GM21619 (cell line): Measurements from ENCODE around the gene LPCAT2.

Experiments used
- ATAC-seq: cut with Tn5 transposase; IDR thresholded peaks from one replicate; pipeline ENCODE4 v1.9.1; 2021; ENCODE audit not compliant: unreplicated experiment

The LPCAT2 gene

DNA sequence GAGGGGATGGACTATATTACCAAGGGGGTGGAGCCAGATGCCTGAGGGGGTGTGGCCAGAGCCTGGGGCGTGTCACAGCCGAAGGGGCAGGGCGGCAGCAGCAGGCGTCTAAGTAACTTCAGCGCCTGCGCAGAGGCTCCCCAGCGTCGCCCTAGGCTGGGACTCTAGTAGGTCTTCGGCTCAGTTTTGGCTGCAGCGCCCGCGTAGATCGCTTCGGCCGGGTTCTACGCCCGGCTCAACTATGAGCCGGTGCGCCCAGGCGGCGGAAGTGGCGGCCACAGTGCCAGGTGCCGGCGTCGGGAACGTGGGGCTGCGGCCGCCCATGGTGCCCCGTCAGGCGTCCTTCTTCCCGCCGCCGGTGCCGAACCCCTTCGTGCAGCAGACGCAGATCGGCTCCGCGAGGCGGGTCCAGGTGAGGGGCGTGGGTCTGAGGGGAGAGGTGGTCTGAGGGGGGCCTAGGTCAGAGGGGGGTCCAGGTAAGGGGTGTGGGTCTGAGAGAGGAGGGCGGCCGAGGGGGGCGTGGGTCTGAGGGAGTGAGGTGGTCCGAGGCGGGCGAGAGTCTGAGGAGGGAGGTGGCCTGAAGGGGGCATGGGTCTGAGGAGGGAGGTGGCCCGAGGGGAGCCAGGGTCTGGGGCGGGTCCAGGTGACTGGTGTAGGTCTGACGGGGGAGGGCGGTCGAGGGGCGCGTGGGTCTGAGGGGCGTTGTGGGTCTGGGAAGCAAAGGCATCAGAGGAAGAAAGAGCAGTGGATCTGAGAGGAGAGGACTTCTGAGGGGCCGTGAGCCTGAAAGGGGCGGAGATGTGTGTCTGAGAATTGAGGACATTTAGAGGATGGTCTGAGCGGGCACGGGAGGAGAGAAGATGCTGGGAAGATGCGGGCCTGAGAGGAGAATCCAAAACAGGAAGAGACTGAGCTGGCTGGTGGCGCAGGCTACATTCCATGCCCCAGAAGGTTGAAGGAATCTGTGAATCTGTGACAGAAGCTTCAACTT lies at the start of gene LPCAT2:
Gene LPCAT2 (plus strand): TSS at position 132 of the 991 bp plus-strand sequence. CDS start 110 bp downstream, at position 242.
- ATAC-seq: no peak

DNA sequence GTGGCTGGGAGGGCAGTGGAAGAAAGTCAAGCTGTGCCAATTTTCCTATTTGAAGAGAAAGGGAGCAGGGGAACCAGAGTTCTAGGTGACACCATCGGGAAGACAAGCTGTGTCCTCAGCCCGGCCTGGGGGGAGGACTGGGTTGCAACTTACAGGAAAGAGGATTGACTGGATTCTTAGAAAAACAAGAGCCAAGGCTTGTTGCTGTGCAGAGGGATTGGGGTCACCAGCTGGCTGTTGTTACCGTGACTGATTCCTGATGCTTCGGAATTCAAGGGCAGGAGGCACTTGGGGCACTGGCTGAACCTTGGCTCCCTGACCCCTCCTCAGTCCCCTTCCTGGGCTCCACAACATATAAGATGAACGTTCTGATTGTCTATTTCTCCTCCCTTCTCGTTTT lies 46.6 kb upstream of the LPCAT2 start:
- no peak for ATAC-seq

- no peak for ATAC-seq
These were observed 44.5 kb upstream of the LPCAT2 start for GRCh38 chr16:55464375-55464774.

DNA sequence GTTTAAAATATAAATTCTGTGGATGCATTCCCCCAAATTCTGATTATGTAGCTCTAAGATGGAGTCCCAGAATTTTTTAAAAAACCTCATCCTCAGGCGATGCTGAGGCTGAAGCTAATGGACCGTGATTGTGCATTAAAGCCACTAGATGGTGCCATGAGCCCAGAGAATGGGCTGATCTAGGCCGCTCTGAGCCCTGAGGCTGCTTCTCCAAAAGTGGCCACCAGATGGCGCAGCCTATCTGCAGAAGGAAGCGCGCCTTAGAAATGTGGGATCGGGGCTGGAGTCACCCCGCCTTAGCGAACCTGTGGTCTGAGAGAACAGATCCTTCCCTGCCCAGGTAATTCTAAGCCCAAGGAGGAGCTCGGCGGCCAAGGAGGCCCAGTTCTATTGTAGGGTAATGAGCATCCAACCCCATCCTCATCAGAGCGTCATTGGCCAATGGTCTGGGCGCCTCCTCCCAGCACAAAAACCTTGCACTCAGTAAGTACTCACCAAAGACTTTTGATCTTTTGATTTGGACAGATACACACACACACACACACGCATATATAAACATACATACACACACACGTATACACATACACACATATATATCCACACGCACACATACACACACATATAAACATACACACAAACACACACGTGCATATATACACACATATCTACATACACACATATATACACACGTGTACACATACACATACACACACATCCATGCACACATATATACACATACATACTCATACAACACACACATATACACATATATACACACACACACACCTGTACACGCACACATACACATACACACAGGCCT lies 43.6 kb upstream of the LPCAT2 start:
- ATAC-seq: peak; percentile 96

DNA sequence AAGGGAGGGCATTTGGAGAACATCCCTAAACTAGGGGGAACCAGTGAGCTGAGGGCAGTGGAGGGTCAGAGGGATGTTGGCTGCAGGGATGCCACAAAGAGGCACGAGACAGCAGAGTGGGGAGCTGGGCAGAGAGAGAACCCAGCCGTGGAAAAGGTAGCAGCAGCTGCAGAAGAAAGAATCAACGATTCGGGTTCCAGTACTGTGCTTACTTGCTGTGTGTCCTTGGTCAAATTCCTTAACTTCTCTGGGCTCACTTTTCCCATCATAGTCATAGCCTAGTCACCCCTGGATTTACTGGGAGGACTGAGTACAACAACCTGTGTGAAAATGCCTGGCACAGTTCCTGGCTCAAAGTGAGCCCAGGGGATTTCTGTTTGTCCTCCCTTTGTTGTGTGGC lies 42.7 kb upstream of the LPCAT2 start:
- ATAC-seq: no peak

DNA sequence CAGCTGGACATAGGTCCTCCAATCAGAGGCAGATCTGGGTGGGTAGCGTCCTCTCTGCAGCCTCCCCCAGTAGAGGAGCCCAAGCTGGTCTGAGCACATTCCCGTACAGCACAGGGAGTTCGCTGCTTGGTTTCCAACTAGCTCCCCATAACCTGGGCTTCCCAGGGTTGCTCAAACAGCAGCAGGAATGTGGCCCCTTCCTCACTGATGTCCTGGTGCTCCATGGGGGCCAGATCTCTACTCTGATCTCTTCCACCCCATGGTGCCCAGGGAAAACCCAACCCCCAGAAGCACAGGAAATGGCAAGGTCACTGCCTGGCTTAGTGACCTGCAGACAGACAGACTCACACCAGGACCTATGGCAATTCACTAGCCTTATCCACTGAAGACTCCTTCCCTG lies 41.0 kb upstream of the LPCAT2 start:
- no peak for ATAC-seq

- no peak for ATAC-seq
These were observed 40.4 kb upstream of the LPCAT2 start for GRCh38 chr16:55468352-55468990.

DNA sequence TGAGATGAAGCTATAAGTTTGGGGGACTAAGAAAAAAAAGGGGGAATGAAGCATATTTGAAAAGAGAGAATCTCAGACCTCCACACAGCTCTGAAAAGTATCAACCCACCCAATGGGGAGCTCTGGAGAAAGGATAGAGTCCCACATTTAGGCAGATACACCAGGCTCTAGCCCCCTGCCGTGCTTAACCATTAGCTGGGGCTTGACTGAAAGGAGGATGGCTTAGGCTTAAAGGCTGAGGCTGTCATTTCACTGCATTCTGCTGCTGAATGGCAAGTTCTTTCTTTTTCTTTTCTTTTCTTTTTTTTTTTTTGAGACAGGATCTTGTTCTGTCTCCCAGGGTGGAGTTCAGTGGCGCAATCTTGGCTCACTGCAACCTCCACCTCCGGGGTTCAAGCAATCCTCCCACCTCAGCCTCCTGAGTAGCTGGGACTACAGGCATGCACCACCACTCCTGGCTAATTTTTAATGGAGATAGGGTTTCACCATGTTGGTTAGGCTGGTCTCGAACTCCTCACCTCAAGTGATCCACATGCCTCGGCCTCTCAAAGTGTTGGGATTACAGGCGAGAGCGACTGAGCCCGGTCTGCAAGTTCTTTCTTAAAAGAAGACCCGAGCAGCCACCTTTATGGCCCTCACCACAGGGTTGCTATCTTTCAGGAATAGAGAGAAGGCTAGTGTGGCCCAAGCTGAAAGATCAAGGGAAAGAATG lies 38.9 kb upstream of the LPCAT2 start:
- ATAC-seq: no peak

- no peak for ATAC-seq
These were observed 38.1 kb upstream of the LPCAT2 start for GRCh38 chr16:55470533-55471371.

- ATAC-seq: peak; percentile 79
These were observed 37.3 kb upstream of the LPCAT2 start for GRCh38 chr16:55471448-55472097.

DNA sequence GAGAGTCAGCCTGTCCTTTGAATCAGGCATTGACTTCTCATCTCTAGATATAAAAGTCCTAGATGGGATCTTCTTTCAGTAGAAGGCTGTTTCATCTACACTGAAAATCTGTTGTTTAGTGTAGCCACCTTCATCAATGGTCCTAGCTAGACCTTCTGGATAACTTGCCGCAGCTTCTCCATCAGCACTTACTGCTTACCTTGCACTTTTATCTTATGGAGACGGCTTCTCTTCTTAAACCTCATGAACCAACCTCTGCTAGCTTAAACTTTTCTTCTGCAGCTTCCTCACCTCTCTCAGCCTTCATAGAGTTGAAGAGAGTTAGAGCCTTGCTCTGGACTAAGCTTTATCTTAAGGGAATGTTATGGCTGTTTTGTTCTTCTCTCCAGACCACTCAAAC lies 35.3 kb upstream of the LPCAT2 start:
- ATAC-seq: no peak

DNA sequence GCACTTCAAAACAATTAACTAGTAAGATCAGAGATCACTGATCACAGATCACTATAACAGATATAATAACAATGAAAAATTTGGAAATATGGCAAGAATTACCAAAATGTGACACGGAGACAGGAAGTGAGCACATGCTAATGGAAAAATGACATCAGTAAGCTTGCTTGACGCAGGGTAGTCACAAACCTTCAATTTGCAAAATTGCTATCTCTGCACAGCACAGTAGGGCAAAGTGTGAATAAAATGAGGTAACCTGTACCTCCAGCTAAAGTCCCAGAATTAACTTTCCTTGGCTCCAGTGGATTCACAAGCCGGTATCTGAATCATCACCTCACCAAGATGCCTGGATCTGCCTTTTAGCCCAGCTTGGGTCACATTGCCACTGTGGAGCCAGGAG lies 34.1 kb upstream of the LPCAT2 start:
- no peak for ATAC-seq

- no peak for ATAC-seq
These were observed 33.0 kb upstream of the LPCAT2 start for GRCh38 chr16:55475919-55476318.

GRCh38 chr16:55476625-55477533 lies 32.0 kb upstream of the LPCAT2 start:
- no peak for ATAC-seq

DNA sequence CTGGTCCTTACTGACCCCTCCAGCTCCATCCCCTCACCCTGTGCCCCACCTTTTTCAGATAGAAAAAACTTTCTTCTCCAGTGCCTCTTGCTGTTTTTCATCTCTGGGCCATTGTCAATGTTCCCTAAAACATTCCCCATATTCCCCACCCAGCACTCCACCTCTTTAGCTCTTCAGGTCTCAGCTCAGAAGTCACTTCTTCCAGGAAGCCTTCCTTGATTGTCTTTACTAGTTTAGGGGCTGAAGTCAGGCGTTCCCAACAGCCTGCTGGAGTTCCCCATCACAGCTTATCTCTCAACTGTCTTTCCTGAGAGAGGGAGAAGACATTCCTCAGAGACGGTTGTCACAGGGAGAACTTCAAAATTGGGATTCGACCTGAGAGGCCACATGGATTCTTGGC lies 31.1 kb upstream of the LPCAT2 start:
- ATAC-seq: no peak

DNA sequence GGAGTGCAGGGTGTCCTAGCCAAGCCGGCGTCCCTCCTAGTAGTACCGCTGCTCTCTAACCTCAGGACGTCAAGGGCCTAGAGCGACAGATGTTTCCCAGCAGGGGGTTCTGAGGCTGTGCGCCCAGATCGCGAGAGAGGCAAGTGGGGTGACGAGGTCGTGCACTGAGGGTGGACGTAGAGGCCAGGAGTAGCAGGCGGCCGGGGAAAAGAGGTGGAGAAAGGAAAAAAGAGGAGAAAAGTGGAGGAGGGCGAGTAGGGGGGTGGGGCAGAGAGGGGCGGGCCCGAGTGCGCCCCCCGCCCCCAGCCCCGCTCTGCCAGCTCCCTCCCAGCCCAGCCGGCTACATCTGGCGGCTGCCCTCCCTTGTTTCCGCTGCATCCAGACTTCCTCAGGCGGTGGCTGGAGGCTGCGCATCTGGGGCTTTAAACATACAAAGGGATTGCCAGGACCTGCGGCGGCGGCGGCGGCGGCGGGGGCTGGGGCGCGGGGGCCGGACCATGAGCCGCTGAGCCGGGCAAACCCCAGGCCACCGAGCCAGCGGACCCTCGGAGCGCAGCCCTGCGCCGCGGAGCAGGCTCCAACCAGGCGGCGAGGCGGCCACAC lies 29.9 kb upstream of the LPCAT2 start, which contains the start of gene MMP2:
Gene MMP2 (plus strand): TSS at position 372 of the 603 bp plus-strand sequence. CDS start 282 bp downstream, outside the sequence.
- no peak for ATAC-seq

DNA sequence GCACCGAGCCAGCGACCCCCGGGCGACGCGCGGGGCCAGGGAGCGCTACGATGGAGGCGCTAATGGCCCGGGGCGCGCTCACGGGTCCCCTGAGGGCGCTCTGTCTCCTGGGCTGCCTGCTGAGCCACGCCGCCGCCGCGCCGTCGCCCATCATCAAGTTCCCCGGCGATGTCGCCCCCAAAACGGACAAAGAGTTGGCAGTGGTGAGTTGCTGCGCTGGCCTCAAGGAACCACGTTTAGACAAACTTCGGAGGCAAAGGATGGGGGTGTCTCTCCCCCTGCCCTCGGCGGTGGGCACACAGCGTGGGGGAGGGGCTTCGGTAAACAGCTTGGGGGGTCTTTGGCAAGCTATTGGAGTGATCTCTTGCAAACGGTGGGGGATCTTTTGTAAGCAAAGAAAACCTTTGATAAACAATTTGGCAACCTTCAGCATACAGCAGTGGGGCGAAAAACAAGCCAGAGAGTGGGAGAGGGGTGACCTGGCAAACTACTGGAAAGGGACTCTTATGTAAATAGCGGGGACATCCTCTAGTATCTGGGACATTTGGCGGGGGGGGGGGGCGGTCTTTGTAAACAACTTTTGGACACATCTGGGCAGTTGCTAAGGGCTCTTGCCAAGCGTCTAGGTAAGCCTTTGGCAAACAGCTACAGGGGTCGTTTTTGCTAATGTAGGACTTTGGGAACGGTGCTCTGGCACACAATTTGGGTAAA lies 29.3 kb upstream of the LPCAT2 start:
- ATAC-seq: no peak
